HG02973 (cell line): ENCODE measurements around the gene CLTC.

Experiments used
- ATAC-seq: cut with Tn5 transposase; IDR thresholded peaks from one replicate; pipeline ENCODE4 v1.9.1; 2021; ENCODE audit warnings: moderate library complexity; ENCODE audit not compliant: unreplicated experiment

CLTC gene

GRCh38 chr17:59723041-59723440 is 103.3 kb downstream of the CLTC start:
- no peak for ATAC-seq

- no peak for ATAC-seq
Observed at GRCh38 chr17:59723607-59724006, 103.9 kb downstream of the CLTC start.

GRCh38 chr17:59725691-59726090 is 106.0 kb downstream of the CLTC start:
- no peak for ATAC-seq

- no peak for ATAC-seq
Observed at GRCh38 chr17:59727817-59728533, 108.3 kb downstream of the CLTC start.

GRCh38 chr17:59730268-59730834 is 110.7 kb downstream of the CLTC start:
- ATAC-seq = no peak

- no peak for ATAC-seq
Observed at GRCh38 chr17:59733697-59734096, 114.0 kb downstream of the CLTC start.

GRCh38 chr17:59734226-59734625 is 114.5 kb downstream of the CLTC start:
- ATAC-seq = no peak

GRCh38 chr17:59737324-59737723 is 117.6 kb downstream of the CLTC start:
- ATAC-seq = no peak

GRCh38 chr17:59743842-59744241 is 124.1 kb downstream of the CLTC start:
- no peak for ATAC-seq

GRCh38 chr17:59745040-59745439 is 125.3 kb downstream of the CLTC start:
- no peak for ATAC-seq
